SU-DHL-6 (cell line): ENCODE data around the gene FOXD1.

ENCODE experiments used
- EZH2phosphoT487 ChIP-seq: fragments of 200-600 bp; sonication (generic), shearing (Covaris generic); conservative IDR thresholded peaks from 2 replicates; pipeline ENCODE4 v1.6.1; 2018; ENCODE audit warnings: mild to moderate bottlenecking, antibody characterized with exemption, low read length, moderate library complexity, mixed read lengths
- TF ChIP-seq, protein P1 (sequence below): fragments of 200-600 bp; sonication (generic); IDR thresholded peaks from one replicate; pipeline ENCODE4 v1.5.1; 2017; ENCODE audit warnings: antibody characterized with exemption, mild to moderate bottlenecking, low read length, moderate library complexity; ENCODE audit not compliant: insufficient read depth, poor library complexity, severe bottlenecking

DNA sequence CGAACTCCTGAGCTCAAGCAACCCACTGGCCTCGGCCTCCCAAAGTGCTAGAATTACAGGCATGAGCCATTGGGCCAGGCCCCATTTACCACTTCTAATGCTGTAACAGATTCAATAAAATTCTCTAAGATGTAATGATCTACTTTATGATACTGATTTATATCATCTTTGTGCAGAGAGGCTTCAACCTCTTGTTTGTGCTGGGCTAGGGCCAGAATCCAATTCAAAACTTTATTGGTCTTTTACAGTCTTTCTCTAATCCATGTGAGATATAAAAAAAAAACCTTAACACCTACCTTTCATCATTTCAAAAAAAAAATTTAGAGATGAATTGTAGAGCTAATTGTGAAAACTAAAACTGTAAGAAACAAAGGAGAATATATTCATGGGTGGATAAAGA, 41.5 kb upstream of the FOXD1 start:
- TF ChIP-seq, protein P1, sequence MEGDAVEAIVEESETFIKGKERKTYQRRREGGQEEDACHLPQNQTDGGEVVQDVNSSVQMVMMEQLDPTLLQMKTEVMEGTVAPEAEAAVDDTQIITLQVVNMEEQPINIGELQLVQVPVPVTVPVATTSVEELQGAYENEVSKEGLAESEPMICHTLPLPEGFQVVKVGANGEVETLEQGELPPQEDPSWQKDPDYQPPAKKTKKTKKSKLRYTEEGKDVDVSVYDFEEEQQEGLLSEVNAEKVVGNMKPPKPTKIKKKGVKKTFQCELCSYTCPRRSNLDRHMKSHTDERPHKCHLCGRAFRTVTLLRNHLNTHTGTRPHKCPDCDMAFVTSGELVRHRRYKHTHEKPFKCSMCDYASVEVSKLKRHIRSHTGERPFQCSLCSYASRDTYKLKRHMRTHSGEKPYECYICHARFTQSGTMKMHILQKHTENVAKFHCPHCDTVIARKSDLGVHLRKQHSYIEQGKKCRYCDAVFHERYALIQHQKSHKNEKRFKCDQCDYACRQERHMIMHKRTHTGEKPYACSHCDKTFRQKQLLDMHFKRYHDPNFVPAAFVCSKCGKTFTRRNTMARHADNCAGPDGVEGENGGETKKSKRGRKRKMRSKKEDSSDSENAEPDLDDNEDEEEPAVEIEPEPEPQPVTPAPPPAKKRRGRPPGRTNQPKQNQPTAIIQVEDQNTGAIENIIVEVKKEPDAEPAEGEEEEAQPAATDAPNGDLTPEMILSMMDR: no peak
- no peak for TF ChIP-seq EZH2phosphoT487
